Kidney (tissue), 14 donors: ENCODE measurements around the gene SERPINH1. TPM values are rescaled to one million over a fixed set of nuclear protein-coding genes. Genes with fewer than 3 reads are reported as not detected.

Source experiments
- DNase-seq, 5 donors: peaks; one replicate each; pipeline ENCODE4 v3.0.0-alpha.2; 2013 to 2020
- FAIRE-seq: peaks from 2 replicates; lab custom pipeline; 2012; peaks lifted over from hg19 to GRCh38; lab: Jason Lieb, UNC
- H3K27ac ChIP-seq, 2 donors: one replicate each; pipeline ENCODE4 v1.7.0; 2013; ENCODE audit warnings: low read depth in 2 of 2, low read length in 2 of 2, inconsistent platforms in 1 of 2
- H3K27me3 ChIP-seq: one replicate; pipeline ENCODE4 v1.7.1; 2013; ENCODE audit warnings: low read length, inconsistent platforms; ENCODE audit not compliant: control insufficient read depth, insufficient read depth
- H3K36me3 ChIP-seq, 3 donors: one replicate each; pipeline versions ENCODE4 v1.7.0 to v1.7.1; 2013; ENCODE audit warnings: low read length in 3 of 3, control low read depth in 1 of 3, inconsistent platforms in 1 of 3; ENCODE audit not compliant: insufficient read depth in 3 of 3, control insufficient read depth in 2 of 3
- H3K4me1 ChIP-seq, 3 donors: one replicate each; pipeline versions ENCODE4 v1.7.0 to v1.7.1; 2013; ENCODE audit warnings: low read length in 3 of 3, inconsistent platforms in 1 of 3, low read depth in 1 of 3; ENCODE audit not compliant: control insufficient read depth in 2 of 3, insufficient read depth in 2 of 3
- H3K4me3 ChIP-seq, 3 donors: one replicate each; pipeline versions ENCODE4 v1.7.0 to v1.8.1; 2013; ENCODE audit warnings: low read length in 3 of 3, control low read depth in 1 of 3, inconsistent platforms in 1 of 3
- H3K9ac ChIP-seq, 3 donors: one replicate each; pipeline versions ENCODE4 v1.7.0 to v1.7.1; 2013; ENCODE audit warnings: low read length in 3 of 3, control low read depth in 1 of 3, inconsistent platforms in 1 of 3
- H3K9me3 ChIP-seq, 3 donors: one replicate each; pipeline versions ENCODE4 v1.7.0 to v1.7.1; 2013; ENCODE audit warnings: low read length in 3 of 3, control low read depth in 1 of 3, inconsistent platforms in 1 of 3; ENCODE audit not compliant: control insufficient read depth in 2 of 3, insufficient read depth in 1 of 3
- intact Hi-C: fragments of 100-400 bp; cut with DNase I; formaldehyde crosslinking; loops from one replicate; pipeline ENCODE4 v1.11.1; 2022
- polyA plus RNA-seq: library from polyadenylated mRNA; stranded (reverse); fragments of 350-450 nt; fragmentation: Illumina TruSeq; extraction: RNeasy Lipid Tissue Mini Kit (QIAGEN cat#74804); gene quantifications from one replicate; pipeline ENCODE4 v1.2.3, GENCODE V29; 2014; ENCODE audit warnings: low read depth, low replicate concordance; ENCODE audit not compliant: insufficient read depth
- total RNA-seq: library from RNA; stranded (reverse); fragmentation: NEBNext Ultra II Directional; extraction: Animal tissue kit (Norgen Biotek cat#: 25700); gene quantifications from one replicate; pipeline ENCODE4 v1.2.1, GENCODE V29; 2021
- TF ChIP-seq, protein P1 (sequence below): IDR thresholded peaks from 3 replicates; pipeline ENCODE4 v1.5.1; 2012; ENCODE audit warnings: mild to moderate bottlenecking, moderate library complexity, borderline replicate concordance; ENCODE audit not compliant: insufficient read depth; ENCODE audit errors: extremely low read depth
- donor health status: control.
- donor health status: control.
- donor health status: control.
- donor health status: control.
- donor health status: control.
- donor health status: DM: yes; HTN: yes; CAD: no.
- donor health status: Normal renal cell carcinoma (clear cell type).

The SERPINH1 gene
- total and polyA plus RNA-seq, 2 donors from 2014 or later, result 81.1 to 104 TPM

DNA sequence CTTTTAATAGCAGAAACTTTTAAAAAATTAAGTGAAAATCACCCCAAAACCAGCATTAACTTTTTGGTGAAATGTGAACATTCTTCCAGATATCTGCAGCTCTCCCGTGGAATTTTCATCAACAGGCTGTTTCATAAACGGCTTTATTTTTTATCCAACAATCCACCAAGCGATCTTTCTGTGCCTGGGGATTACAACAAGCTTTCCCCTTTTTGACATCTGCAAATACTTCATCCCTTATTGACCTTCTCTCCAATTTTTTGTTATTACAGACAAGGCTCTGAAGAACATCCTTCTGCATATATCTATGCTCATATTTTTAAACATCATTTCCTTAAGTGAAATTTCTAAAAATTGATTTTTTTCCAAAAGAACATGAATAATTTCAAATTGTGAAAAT is 5.8 kb upstream of the SERPINH1 start:
- TF ChIP-seq, protein P1, sequence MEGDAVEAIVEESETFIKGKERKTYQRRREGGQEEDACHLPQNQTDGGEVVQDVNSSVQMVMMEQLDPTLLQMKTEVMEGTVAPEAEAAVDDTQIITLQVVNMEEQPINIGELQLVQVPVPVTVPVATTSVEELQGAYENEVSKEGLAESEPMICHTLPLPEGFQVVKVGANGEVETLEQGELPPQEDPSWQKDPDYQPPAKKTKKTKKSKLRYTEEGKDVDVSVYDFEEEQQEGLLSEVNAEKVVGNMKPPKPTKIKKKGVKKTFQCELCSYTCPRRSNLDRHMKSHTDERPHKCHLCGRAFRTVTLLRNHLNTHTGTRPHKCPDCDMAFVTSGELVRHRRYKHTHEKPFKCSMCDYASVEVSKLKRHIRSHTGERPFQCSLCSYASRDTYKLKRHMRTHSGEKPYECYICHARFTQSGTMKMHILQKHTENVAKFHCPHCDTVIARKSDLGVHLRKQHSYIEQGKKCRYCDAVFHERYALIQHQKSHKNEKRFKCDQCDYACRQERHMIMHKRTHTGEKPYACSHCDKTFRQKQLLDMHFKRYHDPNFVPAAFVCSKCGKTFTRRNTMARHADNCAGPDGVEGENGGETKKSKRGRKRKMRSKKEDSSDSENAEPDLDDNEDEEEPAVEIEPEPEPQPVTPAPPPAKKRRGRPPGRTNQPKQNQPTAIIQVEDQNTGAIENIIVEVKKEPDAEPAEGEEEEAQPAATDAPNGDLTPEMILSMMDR, result no peak
- intact Hi-C loops, result no loop called here
- Histone ChIP-seq H3K4me3 (no peak overlapping the region), H3K9me3 (no peaks in the 10 kb centered on the region), H3K9ac (no peak overlapping the region), H3K4me1 (peaks cover 0 to 17% (median 15%) of the 10 kb centered on the region in 3 donors), H3K27ac (no peak overlapping the region), H3K36me3 (no peaks in the 10 kb centered on the region), H3K27me3 (no peaks in the 10 kb centered on the region)
- DNase-seq, result no peak
- FAIRE-seq, result no peak

GRCh38 chr11:75557666-75558494 is 4.2 kb upstream of the SERPINH1 start:
- no peak for FAIRE-seq
- Histone ChIP-seq H3K9ac (no peak overlapping the region), H3K4me1 (peaks cover 0 to 22% (median 15%) of the 10 kb centered on the region in 3 donors), H3K9me3 (no peaks in the 10 kb centered on the region), H3K27me3 (no peaks in the 10 kb centered on the region), H3K4me3 (no peak overlapping the region), H3K27ac (peak overlapping the region; percentile 54 to 94), H3K36me3 (peaks cover 0 to 3% (median 0%) of the 10 kb centered on the region in 3 donors)
- intact Hi-C loops, result no loop called here
- peak in 2 of 5 donors; percentile 83 to 89 for DNase-seq
- TF ChIP-seq, protein P1, result no peak

- TF ChIP-seq, protein P1, result no peak
- H3K9ac ChIP-seq, result peak overlapping the region in 2 of 3 donors; percentile 1 to 49
- H3K27me3 ChIP-seq, result no peaks in the 10 kb centered on the region
- DNase-seq, result peak in 3 of 5 donors; percentile 67 to 94 (median 76)
- FAIRE-seq, result no peak
- H3K27ac ChIP-seq, result peak overlapping the region; percentile 54 to 94
- H3K36me3 ChIP-seq, result peaks cover 0 to 5% (median 0%) of the 10 kb centered on the region in 3 donors
- no peaks in the 10 kb centered on the region for H3K9me3 ChIP-seq
- intact Hi-C loops, result no loop called here
- peak overlapping the region in 2 of 3 donors; percentile 1 to 42 for H3K4me3 ChIP-seq
- H3K4me1 ChIP-seq, result peaks cover 0 to 27% (median 20%) of the 10 kb centered on the region in 3 donors
Measured at GRCh38 chr11:75558939-75559843, 2.9 kb upstream of the SERPINH1 start.
